GM23338 (cell line): ENCODE measurements around the gene CRYBG1. TPM values are rescaled to one million over a fixed set of nuclear protein-coding genes. Genes with fewer than 3 reads are reported as not detected.

Experiments used
- ATAC-seq: fragments of 200-7000 bp; cut with Tn5 transposase; 3 replicates; pipeline ENCODE4 v1.9.1; 2020
- DNase-seq: peaks from one replicate; pipeline ENCODE4 v3.0.0-alpha.2; 2015; ENCODE audit warnings: low spot score
- H2AFZ ChIP-seq: fragments of 200-600 bp; sonication (generic); 2 replicates; pipeline ENCODE4 v1.8.0; 2016; ENCODE audit warnings: antibody characterized with exemption, mild to moderate bottlenecking, moderate library complexity
- H3F3A ChIP-seq: fragments of 200-600 bp; sonication (generic); replicated peaks from 2 replicates; pipeline ENCODE4 v1.8.0; 2017; ENCODE audit warnings: antibody characterized with exemption, mixed run types, low read depth
- H3K27ac ChIP-seq: fragments of 200-600 bp; sonication (generic); 2 replicates; pipeline ENCODE4 v1.6.1; 2016; ENCODE audit warnings: low read depth
- H3K27me3 ChIP-seq: fragments of 200-600 bp; sonication (generic); 2 replicates; pipeline ENCODE4 v1.8.0; 2016; ENCODE audit warnings: mild to moderate bottlenecking, mixed run types, moderate library complexity; ENCODE audit not compliant: insufficient read depth
- H3K36me3 ChIP-seq: fragments of 200-600 bp; sonication (generic); 2 replicates; pipeline ENCODE4 v1.8.0; 2016; ENCODE audit warnings: mild to moderate bottlenecking; ENCODE audit not compliant: insufficient read depth
- H3K4me1 ChIP-seq: fragments of 200-600 bp; sonication (generic); 2 replicates; pipeline ENCODE4 v1.8.0; 2016; ENCODE audit warnings: mild to moderate bottlenecking, moderate library complexity; ENCODE audit not compliant: insufficient read depth
- H3K4me2 ChIP-seq: fragments of 200-600 bp; sonication (generic); 2 replicates; pipeline ENCODE4 v1.7.1; 2017; ENCODE audit warnings: mixed run types
- H3K4me3 ChIP-seq: fragments of 200-600 bp; sonication (generic); 2 replicates; pipeline ENCODE4 v1.6.1; 2016; ENCODE audit warnings: mixed run types
- H3K79me2 ChIP-seq: fragments of 200-600 bp; sonication (generic); replicated peaks from 2 replicates; pipeline ENCODE4 v1.8.0; 2017; ENCODE audit warnings: mild to moderate bottlenecking; ENCODE audit not compliant: insufficient read depth
- H3K9me2 ChIP-seq: fragments of 200-600 bp; sonication (generic); 2 replicates; pipeline ENCODE4 v1.8.0; 2017; ENCODE audit not compliant: insufficient read depth
- H4K20me1 ChIP-seq: fragments of 200-600 bp; sonication (generic); replicated peaks from 2 replicates; pipeline ENCODE4 v1.8.0; 2017; ENCODE audit warnings: mild to moderate bottlenecking; ENCODE audit not compliant: insufficient read depth
- H3K27ac Mint-ChIP-seq: 2 replicates; pipeline ENCODE4 v1.8.0; 2020; ENCODE audit warnings: inconsistent platforms, mild to moderate bottlenecking, moderate library complexity, mixed read lengths
- H3K27me3 Mint-ChIP-seq: 3 replicates; pipeline ENCODE4 v1.8.0; 2022; ENCODE audit warnings: low read depth, mild to moderate bottlenecking, moderate library complexity, mixed read lengths, inconsistent platforms; ENCODE audit not compliant: insufficient read depth, poor library complexity
- H3K36me3 Mint-ChIP-seq: 3 replicates; pipeline ENCODE4 v1.8.0; 2021; ENCODE audit warnings: low read depth, mild to moderate bottlenecking, inconsistent platforms, moderate library complexity, mixed read lengths
- H3K4me1 Mint-ChIP-seq: 3 replicates; pipeline ENCODE4 v1.8.0; 2020; ENCODE audit warnings: mild to moderate bottlenecking, inconsistent platforms, mixed read lengths
- H3K4me3 Mint-ChIP-seq: 3 replicates; pipeline ENCODE4 v1.8.0; 2021; ENCODE audit warnings: moderate library complexity, mild to moderate bottlenecking, inconsistent platforms, mixed read lengths
- H3K9me3 Mint-ChIP-seq: 3 replicates; pipeline ENCODE4 v1.8.0; 2020; ENCODE audit warnings: moderate library complexity, mild to moderate bottlenecking, inconsistent platforms, mixed read lengths
- CREB1 ChIP-seq: fragments of 250-450 bp; sonication (Bioruptor Pico); IDR thresholded peaks from 2 replicates; pipeline ENCODE4 v1.5.0; 2020; ENCODE audit warnings: low read depth, mild to moderate bottlenecking, moderate library complexity
- CTCF ChIP-seq, 2 experiments: fragments of 200-600 bp in 1 of 2; sonication (generic) in 1 of 2; conservative IDR thresholded peaks; 2 replicates each; pipeline versions ENCODE4 v1.5.1 to v1.6.1; 2016 to 2017; ENCODE audit warnings: antibody characterized with exemption in 2 of 2, low read depth in 2 of 2, mild to moderate bottlenecking in 2 of 2, moderate library complexity in 1 of 2
- ETS1 ChIP-seq: IDR thresholded peaks from 2 replicates; pipeline ENCODE4 v1.6.1; 2016; ENCODE audit warnings: antibody characterized with exemption
- EZH2 ChIP-seq: fragments of 200-600 bp; sonication (generic); IDR thresholded peaks from one replicate; pipeline ENCODE4 v1.8.0; 2017; ENCODE audit warnings: antibody characterized with exemption, mild to moderate bottlenecking, low read depth; ENCODE audit not compliant: unreplicated experiment
- EZH2phosphoT487 ChIP-seq: fragments of 200-600 bp; sonication (generic); IDR thresholded peaks from one replicate; pipeline ENCODE4 v1.8.1; 2018; ENCODE audit warnings: antibody characterized with exemption; ENCODE audit not compliant: unreplicated experiment
- JUNB ChIP-seq: IDR thresholded peaks from one replicate; pipeline ENCODE4 v1.6.1; 2016; ENCODE audit warnings: antibody characterized with exemption; ENCODE audit not compliant: unreplicated experiment
- NANOG ChIP-seq: IDR thresholded peaks from 2 replicates; pipeline ENCODE4 v1.6.1; 2016; ENCODE audit warnings: antibody characterized with exemption, borderline replicate concordance
- POLR2AphosphoS5 ChIP-seq: IDR thresholded peaks from 2 replicates; pipeline ENCODE4 v1.6.1; 2016; ENCODE audit warnings: antibody characterized with exemption, low read depth
- REST ChIP-seq: IDR thresholded peaks from one replicate; pipeline ENCODE4 v1.6.1; 2018; ENCODE audit warnings: antibody characterized with exemption; ENCODE audit not compliant: unreplicated experiment
- STAT1 ChIP-seq: IDR thresholded peaks from one replicate; pipeline ENCODE4 v1.6.1; 2016; ENCODE audit warnings: antibody characterized with exemption; ENCODE audit not compliant: unreplicated experiment
- ZNF114 ChIP-seq: fragments of 250-450 bp; sonication (Bioruptor Pico); IDR thresholded peaks from 2 replicates; pipeline ENCODE4 v1.5.0; 2020; ENCODE audit warnings: mild to moderate bottlenecking, moderate library complexity
- ZNF331 ChIP-seq: fragments of 250-450 bp; sonication (Bioruptor Pico); IDR thresholded peaks from 2 replicates; pipeline ENCODE4 v1.5.0; 2020; ENCODE audit warnings: low read depth, mild to moderate bottlenecking, moderate library complexity
- ZNF462 ChIP-seq: fragments of 250-450 bp; sonication (Bioruptor Pico); IDR thresholded peaks from 2 replicates; pipeline ENCODE4 v1.5.0; 2020; ENCODE audit warnings: mild to moderate bottlenecking, moderate library complexity
- long read RNA-seq: library from polyadenylated mRNA; unstranded; transcript quantifications from one replicate; pipeline ENCODE4 v2.0.0, GENCODE V29; 2020; ENCODE audit not compliant: unreplicated experiment
- polyA plus RNA-seq: library from polyadenylated mRNA; unstranded; fragments of >200 nt; fragmentation: Nextera tagmentation; extraction: Ambion mirVana; gene quantifications from 2 replicates; pipeline ENCODE4 v1.2.1, GENCODE V29; 2016
- total RNA-seq: library from RNA; depleted of rRNA; stranded (reverse); fragments of >200 nt; shearing (Covaris generic); gene quantifications from 2 replicates; pipeline ENCODE4 v1.2.3, GENCODE V29; 2014; rRNA removed

CRYBG1 gene
- total RNA-seq (17.2 and 19.3 TPM in 2 replicates), polyA plus RNA-seq (3.4 and 3.7 TPM in 2 replicates)
- long read RNA-seq, partial matches to known transcripts = 2 of 2 reads
- long read RNA-seq, other reads (novel, unspliced or antisense) = 0 of 2 reads

GRCh38 chr6:106360410-106360988 is at the start of gene CRYBG1:
Gene CRYBG1 (plus strand): TSS chr6:106360717. CDS start chr6:106360909, 192 bp downstream.
- TF ChIP-seq JUNB (no peak), ZNF331 (CRISPR knock-in tag) (no peak; the same call in 1 of the 2 replicates), ZNF114 (CRISPR knock-in tag) (peak; percentile 85; the same call in 1 of the 2 replicates), EZH2 (no peak), CREB1 (CRISPR knock-in tag) (peak; percentile 71), EZH2phosphoT487 (no peak), REST (no peak), STAT1 (no peak), POLR2AphosphoS5 (peak; percentile 48; the same call in 1 of the 2 replicates), ETS1 (no peak), CTCF (conservative IDR thresholded peaks at IDR 0.05; ENCODE audit: low read depth in 2 of 2) (peak; percentile 73 to 87), NANOG (no peak), ZNF462 (CRISPR knock-in tag) (0 out of 2 replicates have a peak, but pooled peaks have one; percentile 40)
- peak within 1 kb of the TSS; percentile 95 for H2AFZ ChIP-seq
- Mint-ChIP-seq H3K4me1 (peaks cover 7% of the 10 kb centered on the region), H3K4me3 (peak within 1 kb of the TSS; percentile 86), H3K27ac (no peak within 1 kb of the TSS), H3K9me3 (no peaks in the 10 kb centered on the region), H3K36me3 (peaks cover 2% of the 10 kb centered on the region; the same call in 1 of the 3 replicates), H3K27me3 (peaks cover 4% of the 10 kb centered on the region)
- peak; percentile 86 for DNase-seq
- H3K27me3 ChIP-seq = peaks cover 11% of the 10 kb centered on the region
- peaks cover 5% of the 10 kb centered on the region; the same call in 1 of the 2 replicates for H3K4me1 ChIP-seq
- H3K4me3 ChIP-seq = peak within 1 kb of the TSS; percentile 82
- H3K79me2 ChIP-seq = no peaks in the 10 kb centered on the region
- peak within 1 kb of the TSS; percentile 92 for H3K4me2 ChIP-seq
- no peak within 1 kb of the TSS for H3K27ac ChIP-seq
- H3K36me3 ChIP-seq = no peaks in the 10 kb centered on the region
- no peaks in the 10 kb centered on the region for H4K20me1 ChIP-seq
- ATAC-seq = peak; percentile 95
- H3F3A ChIP-seq = no peaks in the 10 kb centered on the region
- no peaks in the 10 kb centered on the region; the same call in 1 of the 2 replicates for H3K9me2 ChIP-seq
